Fibroblast of skin of right biceps (primary cell): Measurements from ENCODE around the gene ZRANB3.
A peak's percentile ranks its signal among the peaks of the same experiment; 100 is the strongest.
"Not testable (repeated sequence)": the region's sequence is repeated elsewhere in the genome, so short reads cannot be mapped to it uniquely, and the experiment has no call there.

Experiments
- DNase-seq: peaks from one replicate; pipeline ENCODE4 v3.0.0-alpha.2; 2013

ZRANB3 gene

DNA sequence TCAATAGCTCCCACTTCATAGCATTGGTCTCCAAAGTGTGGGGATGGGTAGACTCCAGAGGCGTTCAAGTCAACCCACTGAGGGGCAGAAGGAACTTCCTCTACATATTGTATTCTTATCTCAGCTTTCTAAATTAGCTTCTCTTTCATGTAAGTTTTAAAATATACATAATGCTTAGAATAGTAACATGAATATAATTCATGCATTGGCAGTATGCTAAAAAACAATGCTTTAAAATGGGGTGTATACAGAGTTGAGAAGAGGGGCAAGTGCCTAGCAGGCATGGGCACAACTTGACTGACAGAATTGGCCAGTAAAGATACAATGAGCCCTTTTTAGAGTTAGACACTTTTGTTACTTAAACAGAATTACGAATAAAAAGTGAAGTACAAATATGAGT is 212.2 kb downstream of the ZRANB3 start:
- DNase-seq = no peak

GRCh38 chr2:135317375-135317774 is 213.6 kb downstream of the ZRANB3 start:
- no peak for DNase-seq

GRCh38 chr2:135311962-135312361 is 219.1 kb downstream of the ZRANB3 start:
- DNase-seq = no peak

DNA sequence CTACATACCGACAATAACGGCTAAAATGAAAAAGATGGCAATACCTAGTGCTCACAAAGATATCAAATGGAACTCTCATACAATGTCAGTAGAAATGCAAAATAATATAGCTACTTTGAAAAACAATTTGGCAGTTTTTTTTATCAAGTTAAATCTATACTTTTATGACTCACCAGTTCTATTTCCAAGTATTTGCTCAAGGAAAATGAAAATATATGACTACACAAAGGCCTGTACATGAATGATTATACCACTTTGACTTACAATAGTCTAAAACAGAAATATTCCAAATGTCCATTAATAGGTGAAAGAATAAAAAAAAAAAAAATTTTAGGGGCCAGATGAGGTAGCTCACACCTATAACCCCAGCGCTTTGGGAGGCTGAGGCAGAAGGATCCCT is 219.8 kb downstream of the ZRANB3 start:
- no peak for DNase-seq

GRCh38 chr2:135304694-135305093 is 226.3 kb downstream of the ZRANB3 start:
- no peak for DNase-seq

GRCh38 chr2:135299658-135300244 is 231.3 kb downstream of the ZRANB3 start:
- peak; percentile 38 for DNase-seq

DNA sequence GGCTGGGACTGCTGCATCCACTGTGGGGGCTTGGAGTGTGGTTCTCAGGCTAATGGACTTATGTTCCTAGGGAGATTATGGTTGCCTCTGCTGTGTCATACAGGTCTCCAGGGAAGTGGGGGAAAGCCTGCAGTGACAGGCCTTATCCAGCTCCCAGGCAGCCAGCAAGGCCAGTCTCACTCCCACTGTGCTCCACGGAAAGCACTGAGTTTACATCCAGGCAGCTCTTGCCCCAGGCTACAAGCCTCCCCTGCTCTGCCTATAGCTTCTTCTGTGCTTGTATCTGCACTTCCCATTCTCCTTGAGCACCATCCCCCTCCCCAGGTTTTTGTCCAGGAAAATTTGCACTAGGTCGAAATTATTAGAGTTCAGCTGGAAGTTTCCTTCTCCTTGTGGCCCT is 231.9 kb downstream of the ZRANB3 start:
- no peak for DNase-seq

DNA sequence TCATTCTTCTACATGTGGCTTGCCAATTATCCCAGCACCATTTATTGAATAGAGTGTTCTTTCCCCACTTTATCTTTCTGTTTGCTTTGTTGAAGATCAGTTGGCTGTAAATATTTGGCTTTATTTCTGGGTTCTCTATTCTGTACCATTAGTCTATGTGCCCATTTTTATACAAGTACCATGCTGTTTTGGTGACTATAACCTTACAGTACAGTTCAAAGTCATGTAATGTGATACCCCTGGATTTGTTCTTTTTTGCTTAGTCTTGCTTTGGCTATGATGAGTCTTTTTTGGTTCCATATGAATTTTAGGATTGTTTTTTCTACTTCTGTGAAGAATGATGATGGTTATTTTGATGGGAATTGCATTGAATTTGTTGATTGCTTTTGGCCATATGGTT is 243.9 kb downstream of the ZRANB3 start:
- not testable (repeated sequence) for DNase-seq

DNA sequence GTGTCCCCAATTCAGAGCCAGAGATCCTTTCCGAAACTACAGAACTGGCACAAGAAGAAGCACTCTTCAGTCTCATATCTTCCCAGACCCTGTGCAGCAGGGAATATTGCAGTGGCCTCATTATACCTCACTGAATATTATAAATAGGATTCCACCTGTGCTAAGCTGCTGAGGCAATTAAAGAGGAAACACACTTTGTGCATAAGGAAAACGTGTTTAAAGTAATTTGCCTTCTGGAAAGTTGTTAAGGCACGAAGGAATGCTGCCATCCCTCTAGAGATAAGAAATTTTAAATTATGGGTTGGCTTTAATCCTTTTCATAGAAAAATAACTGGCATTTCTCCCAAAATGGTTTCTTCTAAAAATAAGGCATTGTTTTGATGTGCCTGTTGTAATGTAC is 245.6 kb downstream of the ZRANB3 start:
- DNase-seq = no peak

DNA sequence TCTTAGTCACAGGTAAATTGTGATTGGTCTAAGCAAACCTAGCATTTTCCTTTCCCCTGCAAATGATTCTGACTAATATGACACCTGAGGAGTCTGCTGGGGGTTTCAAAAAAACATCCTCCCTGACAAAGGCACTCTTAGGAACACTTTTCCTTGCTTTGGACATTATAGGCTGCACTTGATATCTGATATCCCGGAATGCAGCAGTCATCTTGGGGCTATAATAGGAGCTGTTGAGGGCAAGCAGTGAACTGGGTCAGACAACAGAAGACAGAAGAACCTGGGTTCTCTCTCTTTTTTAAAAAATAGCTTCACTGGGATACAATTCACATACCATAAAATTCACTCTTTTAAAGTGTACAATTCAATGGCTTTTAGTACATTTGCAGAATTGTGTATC is 249.6 kb downstream of the ZRANB3 start:
- no peak for DNase-seq

- no peak for DNase-seq
Measured at GRCh38 chr2:135279209-135279608, 251.8 kb downstream of the ZRANB3 start.

DNA sequence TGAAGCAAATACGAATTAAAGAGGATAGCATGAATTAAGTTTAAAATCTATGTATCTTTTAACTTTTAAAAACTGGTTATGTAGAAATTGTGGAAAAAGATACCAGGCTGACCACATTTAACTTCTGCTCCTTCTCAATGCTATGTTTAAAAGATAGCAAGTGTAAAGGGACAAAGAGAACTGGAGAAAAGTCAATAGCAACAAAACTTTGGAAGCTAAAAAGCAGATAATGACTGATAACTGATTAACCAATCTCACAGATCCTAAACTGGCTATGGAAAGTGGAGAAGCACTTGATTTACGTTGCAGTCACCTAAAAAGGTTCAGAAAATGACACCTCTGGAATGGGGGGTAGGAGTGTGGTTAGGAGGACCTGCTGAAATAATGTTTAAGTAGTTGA is 254.5 kb downstream of the ZRANB3 start:
- no peak for DNase-seq

DNA sequence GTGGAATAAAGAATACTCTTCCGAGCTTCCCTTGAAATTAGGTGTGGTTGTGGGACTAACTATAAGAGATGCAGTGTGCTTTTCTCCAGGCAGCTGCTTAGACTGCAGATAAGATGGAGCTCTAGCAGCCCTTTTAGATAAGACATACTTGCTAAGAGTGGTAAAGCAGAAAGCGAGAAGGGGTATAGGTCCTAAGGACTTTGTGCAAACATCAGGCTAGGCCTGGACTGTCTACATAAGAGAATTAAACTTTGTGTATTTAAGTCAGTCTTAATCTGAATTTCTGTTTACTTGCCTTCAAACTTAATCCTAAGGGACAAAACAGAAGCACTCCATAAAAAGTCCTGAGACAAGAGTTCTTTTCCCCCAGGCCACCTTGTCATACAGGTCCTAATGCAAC is 260.0 kb downstream of the ZRANB3 start:
- DNase-seq = no peak

DNA sequence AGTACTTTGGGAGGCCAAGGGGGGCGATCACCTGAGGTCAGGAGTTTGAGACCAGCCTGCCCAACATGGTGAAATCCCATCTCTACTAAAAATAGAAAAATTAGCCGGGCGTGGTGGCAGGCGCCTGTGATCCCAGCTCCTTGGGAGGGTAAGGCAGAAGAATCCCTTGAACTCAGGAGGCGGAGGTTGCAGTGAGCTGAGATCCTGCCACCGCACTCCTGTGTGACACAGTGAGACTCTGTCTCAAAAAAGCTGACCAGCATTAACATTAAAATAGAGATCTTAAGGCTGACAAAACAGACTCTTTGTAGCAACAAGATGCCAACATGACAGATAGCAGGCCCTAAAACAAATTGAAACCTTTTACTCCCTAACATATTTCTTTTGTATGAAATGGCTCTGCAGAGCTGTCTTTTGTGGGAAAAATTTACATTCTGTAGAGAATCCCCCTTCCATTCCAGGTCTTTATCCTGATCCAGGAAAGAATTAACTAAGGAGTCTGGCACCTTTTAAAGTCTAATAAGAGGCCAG is 265.0 kb downstream of the ZRANB3 start:
- DNase-seq = no peak

- DNase-seq = no peak
Measured at GRCh38 chr2:135259123-135259522, 271.9 kb downstream of the ZRANB3 start.

DNA sequence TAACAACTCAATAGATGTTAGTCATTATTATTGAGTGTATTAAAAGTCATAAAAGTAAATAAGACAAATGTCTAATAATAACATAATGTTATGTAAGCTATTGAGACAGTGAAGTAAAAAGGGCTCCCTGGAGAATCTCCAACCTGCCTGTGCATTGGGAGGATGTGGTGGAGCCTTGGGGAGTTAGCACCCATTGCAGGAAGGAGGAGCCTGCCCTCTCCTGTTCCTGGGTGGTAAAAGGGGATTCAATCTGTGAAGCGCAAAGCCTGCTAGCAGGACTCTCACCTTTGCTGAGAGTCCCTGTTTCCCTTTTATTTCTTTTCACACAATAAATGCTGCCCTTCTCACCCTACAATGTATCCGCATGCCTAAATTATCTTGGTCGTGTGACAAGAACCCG is 272.8 kb downstream of the ZRANB3 start:
- no peak for DNase-seq

- peak; percentile 87 for DNase-seq
Measured at GRCh38 chr2:135257383-135258090, 273.5 kb downstream of the ZRANB3 start.

GRCh38 chr2:135256531-135257260 is 274.3 kb downstream of the ZRANB3 start:
- DNase-seq = peak; percentile 62

GRCh38 chr2:135255208-135255607 is 275.8 kb downstream of the ZRANB3 start:
- no peak for DNase-seq

DNA sequence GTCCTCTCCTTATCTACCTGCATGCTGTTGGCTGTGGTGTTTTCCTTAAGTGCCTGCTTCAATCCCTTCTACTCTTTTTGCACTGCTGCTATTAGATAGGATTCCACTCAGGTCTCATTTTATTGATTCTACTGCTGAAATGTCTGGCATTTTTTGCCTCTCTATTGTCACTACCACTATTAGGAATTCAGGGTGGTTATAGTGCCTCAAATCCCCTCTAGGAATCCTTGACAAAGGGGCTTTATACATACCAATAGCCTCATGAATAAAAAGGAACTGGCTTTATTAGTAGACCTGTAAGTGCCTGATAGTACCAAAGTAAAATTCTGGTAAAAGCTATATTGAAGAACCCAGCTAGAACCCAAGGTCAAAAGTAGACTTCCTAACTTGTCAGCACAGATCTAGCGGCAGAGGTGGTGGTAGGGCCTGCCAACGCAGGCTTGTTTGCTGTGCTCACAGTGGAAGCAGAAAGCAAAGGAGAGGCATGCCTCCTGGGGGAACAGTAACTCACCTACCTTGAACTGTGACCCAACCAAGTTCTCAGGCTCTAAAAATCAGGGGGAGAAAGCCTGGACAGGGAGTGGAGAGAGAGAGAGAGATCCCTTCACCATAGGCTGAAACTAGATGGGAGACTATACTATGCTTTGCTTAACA is 278.1 kb downstream of the ZRANB3 start:
- DNase-seq = no peak

- DNase-seq = no peak
Measured at GRCh38 chr2:135248611-135249010, 282.4 kb downstream of the ZRANB3 start.

GRCh38 chr2:135246711-135247270 is 284.2 kb downstream of the ZRANB3 start:
- DNase-seq = no peak

DNA sequence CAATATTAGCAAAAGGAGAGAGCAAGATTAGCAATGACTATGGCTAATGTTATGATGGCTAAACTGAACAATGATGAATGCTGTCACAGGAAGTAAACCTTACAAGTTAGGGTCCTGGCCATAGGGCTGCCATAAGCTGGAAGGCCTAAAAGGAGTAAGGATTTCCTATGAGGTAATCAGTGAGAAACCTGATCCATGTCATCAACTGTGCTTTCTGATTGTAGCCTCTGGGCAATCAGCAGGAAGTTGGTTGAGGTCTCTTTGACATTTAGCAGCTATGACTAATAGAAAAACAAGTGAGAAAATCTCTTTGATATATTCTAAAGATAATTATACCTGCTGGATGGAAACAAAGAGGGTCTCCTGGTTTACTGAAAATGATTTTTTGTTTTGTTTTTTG is 285.9 kb downstream of the ZRANB3 start:
- DNase-seq = peak; percentile 36
